WI38 (cell line): ENCODE measurements around the gene GRIA1.

Experiments
- H3K4me3 ChIP-seq: 2 replicates; pipeline ENCODE4 v1.5.1; 2011; ENCODE audit warnings: low read depth, mild to moderate bottlenecking, control low read depth, low read length
- TF ChIP-seq, protein P1 (sequence below): IDR thresholded peaks from 2 replicates; pipeline ENCODE4 v1.5.1; 2012; ENCODE audit warnings: low read depth, mild to moderate bottlenecking, control low read depth, low read length

GRIA1 gene

GRCh38 chr5:153767221-153768188 lies 277.0 kb downstream of the GRIA1 start:
- H3K4me3 ChIP-seq: no peak overlapping the region
- TF ChIP-seq, protein P1, sequence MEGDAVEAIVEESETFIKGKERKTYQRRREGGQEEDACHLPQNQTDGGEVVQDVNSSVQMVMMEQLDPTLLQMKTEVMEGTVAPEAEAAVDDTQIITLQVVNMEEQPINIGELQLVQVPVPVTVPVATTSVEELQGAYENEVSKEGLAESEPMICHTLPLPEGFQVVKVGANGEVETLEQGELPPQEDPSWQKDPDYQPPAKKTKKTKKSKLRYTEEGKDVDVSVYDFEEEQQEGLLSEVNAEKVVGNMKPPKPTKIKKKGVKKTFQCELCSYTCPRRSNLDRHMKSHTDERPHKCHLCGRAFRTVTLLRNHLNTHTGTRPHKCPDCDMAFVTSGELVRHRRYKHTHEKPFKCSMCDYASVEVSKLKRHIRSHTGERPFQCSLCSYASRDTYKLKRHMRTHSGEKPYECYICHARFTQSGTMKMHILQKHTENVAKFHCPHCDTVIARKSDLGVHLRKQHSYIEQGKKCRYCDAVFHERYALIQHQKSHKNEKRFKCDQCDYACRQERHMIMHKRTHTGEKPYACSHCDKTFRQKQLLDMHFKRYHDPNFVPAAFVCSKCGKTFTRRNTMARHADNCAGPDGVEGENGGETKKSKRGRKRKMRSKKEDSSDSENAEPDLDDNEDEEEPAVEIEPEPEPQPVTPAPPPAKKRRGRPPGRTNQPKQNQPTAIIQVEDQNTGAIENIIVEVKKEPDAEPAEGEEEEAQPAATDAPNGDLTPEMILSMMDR: no peak

DNA sequence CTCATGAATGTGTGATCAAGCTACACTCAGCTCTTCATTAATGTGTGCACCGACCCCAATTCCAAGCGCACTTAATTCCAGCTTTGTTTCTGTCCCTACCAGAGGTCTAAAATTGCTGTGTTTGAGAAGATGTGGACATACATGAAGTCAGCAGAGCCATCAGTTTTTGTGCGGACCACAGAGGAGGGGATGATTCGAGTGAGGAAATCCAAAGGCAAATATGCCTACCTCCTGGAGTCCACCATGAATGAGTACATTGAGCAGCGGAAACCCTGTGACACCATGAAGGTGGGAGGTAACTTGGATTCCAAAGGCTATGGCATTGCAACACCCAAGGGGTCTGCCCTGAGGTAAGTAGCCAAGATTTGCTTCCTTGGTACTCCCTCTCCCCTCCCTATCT lies 279.6 kb downstream of the GRIA1 start:
- TF ChIP-seq, protein P1: no peak
- no peak overlapping the region for H3K4me3 ChIP-seq

DNA sequence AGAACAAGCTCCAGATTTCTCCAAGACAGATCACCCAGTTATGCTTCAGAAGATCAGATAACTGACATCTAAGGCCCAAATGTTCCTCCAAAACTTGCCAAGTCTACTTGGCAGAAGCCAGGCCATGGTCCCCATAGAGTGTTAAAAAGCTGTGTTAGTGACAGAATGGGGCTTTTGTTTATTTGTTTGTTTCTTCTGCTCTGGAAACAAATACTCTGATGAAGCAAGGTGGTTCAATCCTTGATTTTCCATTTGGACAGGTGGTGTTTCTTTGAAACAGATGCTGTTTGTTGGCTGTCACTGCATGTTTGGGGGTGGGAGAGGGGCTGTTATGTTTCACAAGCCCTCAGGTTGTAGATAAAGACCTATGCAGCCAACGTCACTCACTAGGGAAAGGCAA lies 284.2 kb downstream of the GRIA1 start:
- TF ChIP-seq, protein P1: no peak
- no peak overlapping the region for H3K4me3 ChIP-seq

GRCh38 chr5:153775923-153776322 lies 285.5 kb downstream of the GRIA1 start:
- TF ChIP-seq, protein P1: no peak

DNA sequence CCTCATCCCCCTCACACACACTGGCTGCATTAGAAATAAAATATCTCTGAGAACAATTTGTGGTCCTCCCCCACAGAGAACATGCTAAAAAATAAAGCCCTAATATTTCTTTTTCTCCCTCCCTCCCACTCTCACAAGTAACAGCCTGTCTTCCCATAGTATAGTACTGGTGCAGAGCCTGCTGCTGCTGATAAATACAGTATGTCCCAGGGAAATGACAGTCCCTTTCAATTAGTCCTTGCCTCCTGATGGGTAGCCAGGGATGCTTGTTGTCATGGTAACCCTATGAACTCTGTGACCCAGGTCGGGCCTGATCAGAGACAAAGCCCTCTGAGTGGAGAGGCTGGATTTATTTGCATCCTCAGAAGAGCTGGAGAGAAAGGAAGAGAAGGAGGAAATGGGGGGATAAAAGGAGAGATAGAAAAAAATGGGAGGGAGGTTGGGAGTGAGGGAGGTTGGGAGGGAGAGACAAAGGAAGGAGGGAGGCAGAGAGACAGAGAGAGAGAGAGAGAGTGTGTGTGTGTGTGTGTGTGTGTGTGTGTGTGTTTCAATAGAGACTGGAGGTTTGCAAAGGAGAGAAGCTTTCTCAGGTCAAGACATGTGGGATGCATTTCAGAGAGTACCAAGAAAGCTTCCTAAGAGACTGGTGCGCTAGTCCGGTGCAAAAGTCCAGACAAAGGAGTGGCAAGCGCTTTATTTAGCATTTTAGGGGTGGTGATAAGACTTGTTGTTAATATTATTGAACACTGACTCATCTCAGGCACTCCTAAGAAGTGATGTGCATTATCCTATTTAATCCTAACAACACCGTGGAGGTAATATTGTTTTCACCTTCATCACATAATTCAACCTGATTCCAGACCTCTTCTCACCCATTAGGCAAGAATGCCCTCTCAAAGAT lies 287.5 kb downstream of the GRIA1 start:
- no peak overlapping the region for H3K4me3 ChIP-seq
- TF ChIP-seq, protein P1: no peak

More at GRCh38 chr5:153775923-153776322, 285.5 kb downstream of the GRIA1 start:
- H3K4me3 ChIP-seq: no peak overlapping the region

DNA sequence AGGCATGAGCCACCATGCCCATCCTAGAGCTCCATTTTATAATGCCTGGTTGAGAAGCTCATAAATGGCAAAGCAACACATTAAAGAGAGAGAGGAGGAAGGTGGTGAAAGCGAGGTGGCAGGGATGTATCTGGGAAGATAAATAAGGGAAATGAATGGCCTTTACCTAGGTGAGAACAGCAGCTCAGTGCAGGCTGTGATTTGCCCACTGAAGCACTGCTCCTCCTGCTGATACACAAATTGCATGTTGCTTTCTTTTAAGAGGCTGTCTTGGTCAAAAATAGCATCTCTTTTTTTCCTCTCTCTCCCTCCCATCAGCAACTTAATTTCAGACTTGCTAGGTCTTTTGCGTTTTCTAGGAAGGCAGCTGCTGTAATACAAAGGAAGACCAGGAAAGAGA lies 289.4 kb downstream of the GRIA1 start:
- TF ChIP-seq, protein P1: no peak
- H3K4me3 ChIP-seq: no peak overlapping the region
